Measurements from ENCODE around the gene GABPB1. TPM values are rescaled to one million over a fixed set of nuclear protein-coding genes. Genes with fewer than 3 reads are reported as not detected.

Gene GABPB1
- total and polyA plus RNA-seq, 8 donors = 2.9 to 9.7 (median 4.9) TPM

DNA sequence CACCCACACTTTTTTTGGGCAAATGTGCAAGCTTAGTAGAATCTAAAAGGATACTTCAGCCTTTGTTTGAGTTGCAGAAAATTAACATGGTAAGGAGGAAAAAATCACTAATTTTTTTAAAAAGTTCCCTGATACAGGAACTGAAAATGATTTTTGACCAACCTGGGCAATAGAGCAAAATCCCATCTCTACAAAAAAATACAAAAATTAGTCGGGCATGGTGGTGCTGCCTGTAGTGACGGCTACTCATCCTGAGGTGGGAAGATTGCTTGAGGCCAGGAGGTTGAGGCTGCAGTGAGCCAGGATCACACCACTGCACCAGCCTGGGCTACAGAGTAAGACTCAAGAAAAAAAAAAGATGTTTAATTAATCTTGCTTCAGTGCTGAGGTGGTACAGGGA is 10.6 kb upstream of the GABPB1 start:
- Histone ChIP-seq H3K4me1 (no peaks in the 10 kb centered on the region), H3K9me3 (no peaks in the 10 kb centered on the region), H3K4me3 (no peak overlapping the region), H3K27me3 (no peaks in the 10 kb centered on the region), H3K27ac (no peak overlapping the region), H3K36me3 (peaks cover 0 to 10% (median 0%) of the 10 kb centered on the region in 3 donors)
- no peak for ATAC-seq
- no peak for DNase-seq
- FAIRE-seq = no peak
- TF ChIP-seq, protein P1, sequence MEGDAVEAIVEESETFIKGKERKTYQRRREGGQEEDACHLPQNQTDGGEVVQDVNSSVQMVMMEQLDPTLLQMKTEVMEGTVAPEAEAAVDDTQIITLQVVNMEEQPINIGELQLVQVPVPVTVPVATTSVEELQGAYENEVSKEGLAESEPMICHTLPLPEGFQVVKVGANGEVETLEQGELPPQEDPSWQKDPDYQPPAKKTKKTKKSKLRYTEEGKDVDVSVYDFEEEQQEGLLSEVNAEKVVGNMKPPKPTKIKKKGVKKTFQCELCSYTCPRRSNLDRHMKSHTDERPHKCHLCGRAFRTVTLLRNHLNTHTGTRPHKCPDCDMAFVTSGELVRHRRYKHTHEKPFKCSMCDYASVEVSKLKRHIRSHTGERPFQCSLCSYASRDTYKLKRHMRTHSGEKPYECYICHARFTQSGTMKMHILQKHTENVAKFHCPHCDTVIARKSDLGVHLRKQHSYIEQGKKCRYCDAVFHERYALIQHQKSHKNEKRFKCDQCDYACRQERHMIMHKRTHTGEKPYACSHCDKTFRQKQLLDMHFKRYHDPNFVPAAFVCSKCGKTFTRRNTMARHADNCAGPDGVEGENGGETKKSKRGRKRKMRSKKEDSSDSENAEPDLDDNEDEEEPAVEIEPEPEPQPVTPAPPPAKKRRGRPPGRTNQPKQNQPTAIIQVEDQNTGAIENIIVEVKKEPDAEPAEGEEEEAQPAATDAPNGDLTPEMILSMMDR (IDR thresholded peaks at IDR 0.05) = no peak
- intact Hi-C loops (cut with DNase I) = no loop called here
- 85 to 91% methylated on average over 2 of the region's 2 CpGs for WGBS, 2 donors

- no peaks in the 10 kb centered on the region for H3K4me1 ChIP-seq
- no peak for ATAC-seq
- WGBS, 2 donors = 80 to 98% methylated on average over 2 of the region's 2 CpGs
- TF ChIP-seq, protein P1 (IDR thresholded peaks at IDR 0.05) = no peak
- H3K4me3 ChIP-seq = no peak overlapping the region
- no peak for FAIRE-seq
- H3K27ac ChIP-seq = no peak overlapping the region
- DNase-seq = no peak
- no peaks in the 10 kb centered on the region for H3K27me3 ChIP-seq
- H3K9me3 ChIP-seq = no peaks in the 10 kb centered on the region
- peaks cover 0 to 10% (median 0%) of the 10 kb centered on the region in 3 donors for H3K36me3 ChIP-seq
- intact Hi-C loops (cut with DNase I) = no loop called here
These were observed 8.6 kb upstream of the GABPB1 start for GRCh38 chr15:50363612-50364011.

GRCh38 chr15:50361756-50362155 is 6.8 kb upstream of the GABPB1 start:
- no peak for DNase-seq
- WGBS, 2 donors = 86 to 97% methylated on average over 6 of the region's 6 CpGs
- no peak overlapping the region for H3K27ac ChIP-seq
- TF ChIP-seq, protein P1 (IDR thresholded peaks at IDR 0.05) = no peak
- no peaks in the 10 kb centered on the region for H3K9me3 ChIP-seq
- FAIRE-seq = no peak
- intact Hi-C loops (cut with DNase I) = no loop called here
- H3K4me1 ChIP-seq = peaks cover 0 to 3% (median 3%) of the 10 kb centered on the region in 3 donors
- H3K4me3 ChIP-seq = no peak overlapping the region
- H3K27me3 ChIP-seq = no peaks in the 10 kb centered on the region
- H3K36me3 ChIP-seq = peaks cover 0 to 10% (median 0%) of the 10 kb centered on the region in 3 donors
- ATAC-seq = no peak

GRCh38 chr15:50358845-50359244 is 3.8 kb upstream of the GABPB1 start:
- Histone ChIP-seq H3K36me3 (peaks cover 0 to 9% (median 0%) of the 10 kb centered on the region in 3 donors), H3K27me3 (no peaks in the 10 kb centered on the region), H3K27ac (no peak overlapping the region), H3K4me3 (no peak overlapping the region), H3K4me1 (peaks cover 9 to 10% (median 10%) of the 10 kb centered on the region in 3 donors), H3K9me3 (no peaks in the 10 kb centered on the region)
- DNase-seq = no peak
- ATAC-seq = no peak
- 88 to 96% methylated on average over 1 of the region's 1 CpG for WGBS, 2 donors
- TF ChIP-seq, protein P1 (IDR thresholded peaks at IDR 0.05) = no peak
- intact Hi-C loops (cut with DNase I) = no loop called here
- FAIRE-seq = no peak

- 6% methylated on average over 2 of the region's 2 CpGs for WGBS, 2 donors
- H3K9me3 ChIP-seq = no peaks in the 10 kb centered on the region
- no peaks in the 10 kb centered on the region for H3K27me3 ChIP-seq
- H3K36me3 ChIP-seq = no peaks in the 10 kb centered on the region
- TF ChIP-seq, protein P1 (IDR thresholded peaks at IDR 0.05) = no peak
- H3K4me3 ChIP-seq = peak overlapping the region; percentile 89 to 99 (median 96)
- peaks cover 9 to 26% (median 10%) of the 10 kb centered on the region in 3 donors for H3K4me1 ChIP-seq
- no peak for FAIRE-seq
- no peak for ATAC-seq
- no peak for DNase-seq
- intact Hi-C loops (cut with DNase I) = no loop called here
- H3K27ac ChIP-seq = peak overlapping the region in 2 of 4 donors; percentile 95 to 99
These were observed 982 bp upstream of the GABPB1 start for GRCh38 chr15:50355980-50356379.

Measured in pancreas (tissue), 10 donors.